Endothelial cell of umbilical vein (primary cell): ENCODE results near the gene NFATC4. TPM values are rescaled to one million over a fixed set of nuclear protein-coding genes. Genes with fewer than 3 reads are reported as not detected.
A peak's percentile ranks its signal among the peaks of the same experiment; 100 is the strongest.

Experiments used
- BruUV-seq: library from RNA; stranded (reverse); fragments of 400-500 nt; replicated peaks from 2 replicates; lab custom pipeline; 2021; lab: Mats Ljungman, UMichigan
- CTCF ChIA-PET: fragments of 300-600, 350-600 bp; sonication (Branson Sonifier 250); formaldehyde crosslinking; loops from one replicate; lab custom pipeline; 2021; ENCODE audit warnings: antibody characterized with exemption, inconsistent platforms; lab: Charles Lee
- POLR2A ChIA-PET: fragments of 300-600, 350-600 bp; sonication (Branson Sonifier 250); formaldehyde crosslinking; loops from one replicate; lab custom pipeline; 2021; ENCODE audit warnings: antibody characterized with exemption, inconsistent platforms; lab: Charles Lee
- DNase-seq: peaks from one replicate; pipeline ENCODE4 v3.0.0-alpha.2; 2011; ENCODE audit warnings: low read depth, low spot score
- FAIRE-seq: peaks from 2 replicates; lab custom pipeline; 2011; peaks lifted over from hg19 to GRCh38; lab: Jason Lieb, UNC
- H2AFZ ChIP-seq: 2 replicates; pipeline ENCODE4 v1.6.0; 2012; ENCODE audit warnings: low read depth, low read length, control low read depth, inconsistent platforms
- H3K27ac ChIP-seq: 2 replicates; pipeline ENCODE4 v1.5.1; 2011; ENCODE audit warnings: low read depth, mild to moderate bottlenecking, control low read depth, low read length, moderate library complexity; ENCODE audit not compliant: insufficient read depth
- H3K27me3 ChIP-seq, 2 experiments: 2 replicates each; pipeline versions ENCODE4 v1.6.0 to v1.6.1; 2011; ENCODE audit warnings: low read length in 2 of 2, mixed read lengths in 1 of 2; ENCODE audit not compliant: control insufficient read depth in 2 of 2, insufficient read depth in 2 of 2
- H3K36me3 ChIP-seq, 2 experiments: 2 replicates in 1 of 2; 3 replicates in 1 of 2; pipeline ENCODE4 v1.5.1; 2011; ENCODE audit warnings: low read length in 2 of 2, mild to moderate bottlenecking in 1 of 2, moderate library complexity in 1 of 2; ENCODE audit not compliant: control insufficient read depth in 2 of 2, insufficient read depth in 2 of 2; ENCODE audit errors: extremely low read depth in 1 of 2
- H3K4me1 ChIP-seq: 3 replicates; pipeline ENCODE4 v1.5.1; 2011; ENCODE audit warnings: mild to moderate bottlenecking, low read length; ENCODE audit not compliant: control insufficient read depth, insufficient read depth; ENCODE audit errors: extremely low read depth
- H3K4me2 ChIP-seq: 2 replicates; pipeline ENCODE4 v1.6.1; 2011; ENCODE audit warnings: low read length, control low read depth, mixed read lengths; ENCODE audit not compliant: insufficient read depth
- H3K4me3 ChIP-seq, 3 experiments: fragments of 200-600 bp in 1 of 3; sonication (generic), shearing (Covaris generic) in 1 of 3; replicated peaks in 1 of 3; 2 replicates each; pipeline ENCODE4 v1.5.1; 2011 to 2016; ENCODE audit warnings: control low read depth in 3 of 3, low read length in 3 of 3, mild to moderate bottlenecking in 2 of 3, inconsistent platforms in 1 of 3, low read depth in 1 of 3, moderate library complexity in 1 of 3; ENCODE audit not compliant: insufficient read depth in 1 of 3
- H3K79me2 ChIP-seq: 2 replicates; pipeline ENCODE4 v1.6.0; 2012; ENCODE audit warnings: low read length, inconsistent platforms; ENCODE audit not compliant: control insufficient read depth, insufficient read depth
- H3K9ac ChIP-seq: replicated peaks from 2 replicates; pipeline ENCODE3; 2011; ENCODE audit warnings: low read length, control low read depth; ENCODE audit not compliant: insufficient read depth; ENCODE audit errors: extremely low read depth
- H3K9me1 ChIP-seq: replicated peaks from 3 replicates; pipeline ENCODE4 v1.6.0; 2011; ENCODE audit warnings: mild to moderate bottlenecking, low read length; ENCODE audit not compliant: control insufficient read depth, insufficient read depth; ENCODE audit errors: extremely low read depth
- H3K9me3 ChIP-seq: replicated peaks from 2 replicates; pipeline ENCODE4 v1.5.1; 2012; ENCODE audit warnings: low read length, inconsistent platforms; ENCODE audit not compliant: control insufficient read depth, insufficient read depth
- H4K20me1 ChIP-seq: replicated peaks from 2 replicates; pipeline ENCODE3; 2011; ENCODE audit warnings: mild to moderate bottlenecking, low read length; ENCODE audit not compliant: control insufficient read depth, insufficient read depth; ENCODE audit errors: extremely low read depth
- CTCF ChIP-seq, 2 donors: IDR thresholded peaks; 1 replicate in 1 of 2; 2 replicates in 1 of 2; pipeline ENCODE4 v1.5.1; 2011; ENCODE audit warnings: low read length in 2 of 2, mild to moderate bottlenecking in 2 of 2, moderate library complexity in 2 of 2, control low read depth in 1 of 2, inconsistent platforms in 1 of 2, low read depth in 1 of 2; ENCODE audit not compliant: insufficient read depth in 1 of 2; ENCODE audit errors: extremely low read depth in 1 of 2
- EZH2 ChIP-seq: IDR thresholded peaks from 2 replicates; pipeline ENCODE4 v1.6.1; 2012; ENCODE audit warnings: borderline replicate concordance, low read depth, mild to moderate bottlenecking, moderate library complexity, low read length, inconsistent platforms; ENCODE audit not compliant: severe bottlenecking
- FOS ChIP-seq: IDR thresholded peaks from 2 replicates; pipeline ENCODE4 v1.6.1; 2011; ENCODE audit warnings: mild to moderate bottlenecking, low read length, moderate library complexity, borderline replicate concordance; ENCODE audit not compliant: insufficient read depth
- GATA2 ChIP-seq: IDR thresholded peaks from 2 replicates; pipeline ENCODE4 v1.7.0; 2011; ENCODE audit warnings: low read depth, mild to moderate bottlenecking, moderate library complexity, mixed read lengths, low read length; ENCODE audit not compliant: insufficient read length, insufficient read depth
- JUN ChIP-seq: IDR thresholded peaks from 2 replicates; pipeline ENCODE4 v1.6.1; 2011; ENCODE audit warnings: borderline replicate concordance, low read depth; ENCODE audit not compliant: insufficient read length, insufficient read depth
- MYC ChIP-seq: IDR thresholded peaks from one replicate; pipeline ENCODE4 v1.6.1; 2011; ENCODE audit warnings: mild to moderate bottlenecking, low read depth, low read length
- POLR2A ChIP-seq: IDR thresholded peaks from 2 replicates; pipeline ENCODE4 v1.6.1; 2012; ENCODE audit warnings: low read depth, mild to moderate bottlenecking, control low read depth, low read length
- POLR2AphosphoS5 ChIP-seq: IDR thresholded peaks from 2 replicates; pipeline ENCODE4 v1.6.1; 2012; ENCODE audit warnings: low read depth, mild to moderate bottlenecking, control low read depth, low read length, moderate library complexity; ENCODE audit not compliant: insufficient read depth
- dilution Hi-C: fragments of 300-500 bp; cut with MboI; formaldehyde crosslinking; loops from one replicate; pipeline ENCODE4 v1.15.0; 2019; ENCODE audit warnings: low sequenced_read_pairs; ENCODE audit not compliant: extremely low pct_ligation_motif_present
- intact Hi-C: fragments of 100-400 bp; cut with micrococcal nuclease; formaldehyde crosslinking; loops from one replicate; pipeline ENCODE4 v1.10.0; 2022
- polyA plus RNA-seq, 4 experiments: library from polyadenylated mRNA; depleted of rRNA in 3 of 4; stranded (reverse) in 3 of 4; unstranded in 1 of 4; fragments of >200 nt; gene quantifications; 2 replicates each; pipeline versions ENCODE4 v1.2.1 to v1.2.3, GENCODE V29; 2011 to 2012; ENCODE audit warnings: missing spikeins in 1 of 4
- total RNA-seq: library from RNA; stranded (reverse); gene quantifications from 2 replicates; pipeline ENCODE4 v1.2.3, GENCODE V29; 2021
- TF ChIP-seq, protein P1 (sequence below): IDR thresholded peaks from 2 replicates; pipeline ENCODE4 v1.6.1; 2011; ENCODE audit not compliant: insufficient read depth, insufficient read length

The NFATC4 gene
- total and polyA plus RNA-seq, 2 donors (not counting 3 experiments of a cell fraction or from before 2014, with no cell fraction given): 79.5 to 88.1 TPM

GRCh38 chr14:24365600-24366412, 2.2 kb upstream of the NFATC4 start:
- Histone ChIP-seq H4K20me1 (no peaks in the 10 kb centered on the region), H3K4me3 (peak overlapping the region in 2 of 3 experiments; percentile 24 to 48), H3K9me1 (no peaks in the 10 kb centered on the region), H3K27me3 (peaks cover 0 to 3% of the 10 kb centered on the region in 2 experiments), H2AFZ (peak overlapping the region; percentile 30), H3K27ac (peak overlapping the region; percentile 90), H3K4me1 (peaks cover 27% of the 10 kb centered on the region), H3K79me2 (peaks cover 10% of the 10 kb centered on the region), H3K4me2 (peak overlapping the region; percentile 84), H3K36me3 (peaks cover 0 to 2% of the 10 kb centered on the region in 2 experiments), H3K9ac (peak overlapping the region; percentile 88), H3K9me3 (no peaks in the 10 kb centered on the region)
- no TSS peak for BruUV-seq
- TF ChIP-seq GATA2 (no peak), FOS (peak; percentile 72), JUN (no peak), MYC (peak; percentile 20), CTCF (IDR thresholded peaks at IDR 0.05; ENCODE audit: extremely low read depth in 1 of 2, insufficient read depth in 1 of 2, low read depth in 1 of 2, low read length in 2 of 2) (peak; percentile 91 to 94), EZH2 (no peak), POLR2A (no peak), POLR2AphosphoS5 (peak; percentile 43)
- TF ChIP-seq, protein P1, sequence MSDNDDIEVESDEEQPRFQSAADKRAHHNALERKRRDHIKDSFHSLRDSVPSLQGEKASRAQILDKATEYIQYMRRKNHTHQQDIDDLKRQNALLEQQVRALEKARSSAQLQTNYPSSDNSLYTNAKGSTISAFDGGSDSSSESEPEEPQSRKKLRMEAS: peak; percentile 30
- ChIA-PET POLR2A (interaction anchor here (1.0 to 2.2 kb wide), 6 partner anchors 32 to 71 kb away, joined by 3 to 36 read pairs (median 6); partner anchors contain the start of genes CBLN3 and KHNYN), CTCF (interaction anchor here (0.9 to 2.3 kb wide), 37 partner anchors 8 to 123 kb away, joined by 3 to 254 read pairs (median 6); partner anchors contain the start of genes ADCY4, CBLN3, CIDEB and KHNYN)
- dilution Hi-C loops: no loop called here
- DNase-seq (peak; percentile 97), FAIRE-seq (peak; percentile 96)
- intact Hi-C loops: loop anchor here (1.0 to 5.0 kb wide), 8 partner anchors 26 to 219 kb away; partner anchors contain the start of genes PSME2, RNF31 and TINF2
